ENCODE measurements around the gene FCN2.

GRCh38 chr9:134932171-134932570 is 51.6 kb downstream of the FCN2 start:
- no peak for TF ChIP-seq EP300 (IDR thresholded peaks at IDR 0.05)
- no peak for TF ChIP-seq POLR2AphosphoS5 (IDR thresholded peaks at IDR 0.05)

Measured in esophagus muscularis mucosa (tissue), 3 donors.